Measurements from ENCODE around the gene SLC9A9. TPM values are rescaled to one million over a fixed set of nuclear protein-coding genes. Genes with fewer than 3 reads are reported as not detected.

The SLC9A9 gene
- total and polyA plus RNA-seq, 2 of the 8 experiments (the other 6 are each of a cell fraction or from before 2014, with no cell fraction given) = 0.48 to 1.1 TPM

DNA sequence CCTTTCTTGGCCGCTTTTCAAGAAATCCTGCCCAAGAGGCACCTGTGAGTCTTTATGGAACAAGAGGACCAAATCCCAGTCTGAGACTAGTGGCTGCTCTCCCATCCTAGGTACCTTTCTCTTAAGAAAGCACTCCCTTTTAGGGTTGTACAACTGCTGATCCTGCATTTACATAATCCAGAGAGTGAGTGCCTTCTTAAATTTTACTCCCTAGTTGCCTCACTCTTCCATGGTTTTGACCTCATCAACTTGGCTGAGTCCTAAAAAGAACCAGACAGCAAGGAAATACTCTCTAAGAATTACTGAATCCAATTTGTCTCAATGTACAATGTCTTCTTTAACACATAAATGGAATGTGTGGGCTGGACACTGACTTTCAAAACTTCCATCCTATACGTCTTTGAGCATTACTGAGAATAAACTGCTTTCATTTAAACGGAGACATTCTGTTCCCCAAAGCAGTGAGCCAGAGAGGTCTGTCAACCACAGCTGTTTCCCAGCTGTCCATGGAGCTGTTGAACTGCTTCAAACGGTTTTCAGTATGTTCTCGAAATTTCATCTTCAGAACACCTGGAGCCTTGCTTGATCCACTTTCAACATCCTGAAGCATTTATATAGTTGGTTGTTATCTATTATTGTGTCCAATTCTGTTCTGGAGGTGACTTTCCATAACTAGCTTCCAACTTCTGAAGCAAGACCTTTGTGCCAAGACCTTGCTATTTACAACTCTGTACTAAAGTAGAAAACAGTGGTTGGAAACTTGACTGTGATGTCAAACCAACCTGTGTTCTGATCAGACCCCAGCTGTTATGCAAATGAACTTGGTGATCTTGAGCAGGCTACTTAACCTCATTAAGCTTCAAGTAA lies 179.1 kb downstream of the SLC9A9 start:
- Histone ChIP-seq H3K56ac (replicated peaks; ENCODE audit: insufficient read length, low read depth, low read length) (no peak overlapping the region), H2BK15ac (ENCODE audit: low read length) (no peak overlapping the region), H2BK12ac (ENCODE audit: low read depth, low read length) (no peak overlapping the region), H3K4ac (replicated peaks; ENCODE audit: insufficient read length, low read depth, low read length) (no peak overlapping the region), H3K36me3 (ENCODE audit: control insufficient read depth in 2 of 4, insufficient read depth in 4 of 4, low read length in 3 of 4) (no peaks in the 10 kb centered on the region), H4K8ac (ENCODE audit: extremely low read depth, insufficient read depth, low read length) (no peak overlapping the region), H3K79me2 (ENCODE audit: control insufficient read depth in 1 of 2, insufficient read depth in 2 of 2, low read length in 2 of 2) (no peaks in the 10 kb centered on the region), H4K91ac (replicated peaks; ENCODE audit: insufficient read length, low read length) (no peak overlapping the region), H3K4me1 (replicated peaks in 1 of 4; ENCODE audit: control insufficient read depth in 3 of 4, insufficient read depth in 4 of 4, low read length in 3 of 4) (no peaks in the 10 kb centered on the region; a peak in 1 of 7 replicates), H3K4me2 (ENCODE audit: insufficient read depth in 1 of 2, low read depth in 2 of 2, low read length in 2 of 2) (no peak overlapping the region), H3K23me2 (ENCODE audit: low read depth, low read length) (no peaks in the 10 kb centered on the region), H3K23ac (ENCODE audit: insufficient read length) (no peak overlapping the region), H3K4me3 (ENCODE audit: extremely low read depth in 1 of 4, insufficient read depth in 2 of 4, low read depth in 3 of 4, low read length in 4 of 4) (no peak overlapping the region), H3K27ac (ENCODE audit: low read depth, low read length) (no peak overlapping the region), H2AK5ac (ENCODE audit: low read depth, low read length) (no peak overlapping the region), H2BK20ac (ENCODE audit: low read length) (no peak overlapping the region), H4K5ac (ENCODE audit: insufficient read length, low read depth, low read length) (no peak overlapping the region), H3K9ac (replicated peaks in 1 of 4; ENCODE audit: extremely low read depth in 1 of 4, low read depth in 3 of 4, low read length in 3 of 4) (no peak overlapping the region), H2AFZ (ENCODE audit: low read length) (no peak overlapping the region), H2BK5ac (ENCODE audit: low read depth, low read length) (no peak overlapping the region), H2BK120ac (replicated peaks; ENCODE audit: low read depth, low read length) (no peak overlapping the region), H4K20me1 (replicated peaks in 1 of 2; ENCODE audit: control insufficient read depth in 1 of 2, insufficient read depth in 2 of 2, low read length in 2 of 2) (no peaks in the 10 kb centered on the region), H3K18ac (ENCODE audit: extremely low read depth, low read length) (no peak overlapping the region), H3K27me3 (replicated peaks in 1 of 4; ENCODE audit: control insufficient read depth in 3 of 4, extremely low read depth in 1 of 4, insufficient read depth in 3 of 4, low read length in 3 of 4) (no peaks in the 10 kb centered on the region), H3K79me1 (ENCODE audit: low read depth, low read length) (no peaks in the 10 kb centered on the region), H3K9me3 (ENCODE audit: insufficient read depth in 2 of 2, low read depth in 1 of 2, low read length in 1 of 2) (no peaks in the 10 kb centered on the region), H3K14ac (ENCODE audit: insufficient read length) (no peak overlapping the region)
- ChIA-PET CTCF (ENCODE audit: partially characterized antibody) (interaction anchor here (1.1 to 1.4 kb wide), 2 partner anchors 20 to 235 kb away, joined by 3 to 4 read pairs; no protein-coding TSS in a partner anchor), POLR2A (ENCODE audit: partially characterized antibody) (no interaction called here)
- 96% methylated on average over 5 of the region's 5 CpGs; no CpG with 5 or more reads in 1 of the 2 experiments for WGBS, 2 experiments (ENCODE audit: extremely low coverage in 1 of 2, insufficient coverage in 1 of 2, insufficient read length in 1 of 2, insufficient replicate concordance in 2 of 2, low coverage in 1 of 2, low lambda C conversion rate in 2 of 2, missing lambda C conversion rate in 1 of 2)
- FAIRE-seq = no peak
- no peak for DNase-seq (ENCODE audit: low read depth in 1 of 2, low spot score in 2 of 2)
- TF ChIP-seq TBP (IDR thresholded peaks at IDR 0.05; ENCODE audit: low read depth, low read length) = no peak
- no peak for TF ChIP-seq NANOG (IDR thresholded peaks at IDR 0.05; ENCODE audit: insufficient read depth, low read depth, low read length, poor library complexity, severe bottlenecking)
- TF ChIP-seq POLR2A (IDR thresholded peaks at IDR 0.05; ENCODE audit: control extremely low read depth in 1 of 2, low read depth in 2 of 2, low read length in 2 of 2) = no peak
- no peak for TF ChIP-seq EP300 (IDR thresholded peaks at IDR 0.05; ENCODE audit: borderline replicate concordance in 1 of 2, low read depth in 2 of 2, low read length in 2 of 2)
- TF ChIP-seq POU5F1 (IDR thresholded peaks at IDR 0.05; ENCODE audit: low read depth, low read length) = no peak
- TF ChIP-seq SAP30 (IDR thresholded peaks at IDR 0.05; ENCODE audit: insufficient read depth, insufficient replicate concordance, low read length) = no peak
- no peak for TF ChIP-seq TAF7 (optimal IDR thresholded peaks at IDR 0.05; ENCODE audit: borderline replicate concordance, low read depth, low read length)
